Activated B cell treated with CpG ODN at 0.5 μM for 24 hours (primary cell): Measurements from ENCODE around the gene ADARB1. TPM values are rescaled to one million over a fixed set of nuclear protein-coding genes. Genes with fewer than 3 reads are reported as not detected.

Experiments used
- ATAC-seq: fragments of 200-7000 bp; cut with Tn5 transposase; one replicate; pipeline ENCODE4 v1.10.0; 2021; ENCODE audit warnings: low read depth, mild to moderate bottlenecking, moderate library complexity
- CTCF ChIA-PET: fragments of 350-600 bp; sonication (Branson Sonifier 250); formaldehyde crosslinking; loops from one replicate; lab custom pipeline; 2021; ENCODE audit warnings: antibody characterized with exemption; lab: Charles Lee
- POLR2A ChIA-PET: fragments of 350-600 bp; sonication (Branson Sonifier 250); formaldehyde crosslinking; loops from one replicate; lab custom pipeline; 2021; ENCODE audit warnings: antibody characterized with exemption; lab: Charles Lee
- DNase-seq: peaks from one replicate; pipeline ENCODE4 v3.0.0; 2022
- H3K27ac Mint-ChIP-seq: one replicate; pipeline ENCODE4 v1.8.0; 2020; ENCODE audit warnings: mixed read lengths
- H3K27me3 Mint-ChIP-seq: one replicate; pipeline ENCODE4 v1.8.0; 2021; ENCODE audit warnings: mixed read lengths
- H3K36me3 Mint-ChIP-seq: one replicate; pipeline ENCODE4 v1.8.0; 2021; ENCODE audit warnings: low read depth, mixed read lengths
- H3K4me1 Mint-ChIP-seq: one replicate; pipeline ENCODE4 v1.8.0; 2021; ENCODE audit warnings: mixed read lengths
- H3K4me3 Mint-ChIP-seq: one replicate; pipeline ENCODE4 v1.8.0; 2020; ENCODE audit warnings: mild to moderate bottlenecking, mixed read lengths
- H3K9me3 Mint-ChIP-seq: one replicate; pipeline ENCODE4 v1.8.0; 2020; ENCODE audit warnings: mixed read lengths
- CTCF ChIP-seq: fragments of 200-600 bp; IDR thresholded peaks from one replicate; pipeline ENCODE4 v1.8.0; 2022; ENCODE audit warnings: antibody characterized with exemption, mild to moderate bottlenecking
- intact Hi-C: fragments of 100-400 bp; cut with micrococcal nuclease; formaldehyde crosslinking; loops from one replicate; pipeline ENCODE4 v1.15.1; 2024
- total RNA-seq: library from RNA; stranded (reverse); gene quantifications from 2 replicates; pipeline ENCODE4 v1.2.3, GENCODE V29; 2022

Gene ADARB1
- total RNA-seq, 1 donor from 2014 or later, result 22.6 TPM

GRCh38 chr21:45035477-45035848 lies 38.9 kb upstream of the ADARB1 start:
- no peak overlapping the region for H3K4me3 Mint-ChIP-seq
- H3K27ac Mint-ChIP-seq, result no peak overlapping the region
- intact Hi-C loops, result no loop called here
- DNase-seq (no peak), ATAC-seq (no peak)
- H3K36me3 Mint-ChIP-seq, result no peaks in the 10 kb centered on the region
- peaks cover 16% of the 10 kb centered on the region for H3K4me1 Mint-ChIP-seq
- H3K9me3 Mint-ChIP-seq, result peaks cover 10% of the 10 kb centered on the region
- ChIA-PET POLR2A (no interaction called here), CTCF (no interaction called here)
- peaks cover 7% of the 10 kb centered on the region for H3K27me3 Mint-ChIP-seq
- TF ChIP-seq CTCF, result no peak

- no peak overlapping the region for H3K4me3 Mint-ChIP-seq
- ChIA-PET POLR2A (interaction anchor here (0.6 kb wide), 1 partner anchor 251 kb away, joined by 4 read pairs; the partner anchor contains the start of gene POFUT2), CTCF (no interaction called here)
These were observed 37.8 kb upstream of the ADARB1 start for GRCh38 chr21:45036630-45037029.

GRCh38 chr21:45037986-45038385 lies 36.4 kb upstream of the ADARB1 start:
- POLR2A ChIA-PET, result no interaction called here
- Mint-ChIP-seq H3K27ac (no peak overlapping the region), H3K36me3 (no peaks in the 10 kb centered on the region), H3K4me1 (peaks cover 12% of the 10 kb centered on the region), H3K27me3 (peaks cover 12% of the 10 kb centered on the region), H3K4me3 (no peak overlapping the region), H3K9me3 (peaks cover 10% of the 10 kb centered on the region)
- no peak for TF ChIP-seq CTCF
- CTCF ChIA-PET, result no interaction called here
- ATAC-seq (no peak), DNase-seq (no peak)
- intact Hi-C loops, result no loop called here

More at GRCh38 chr21:45036630-45037029, 37.8 kb upstream of the ADARB1 start:
- intact Hi-C loops, result no loop called here
- DNase-seq (no peak), ATAC-seq (no peak)
- peaks cover 10% of the 10 kb centered on the region for H3K9me3 Mint-ChIP-seq
- peaks cover 7% of the 10 kb centered on the region for H3K27me3 Mint-ChIP-seq
- H3K27ac Mint-ChIP-seq, result no peak overlapping the region
- peaks cover 12% of the 10 kb centered on the region for H3K4me1 Mint-ChIP-seq
- no peaks in the 10 kb centered on the region for H3K36me3 Mint-ChIP-seq
- TF ChIP-seq CTCF, result no peak

GRCh38 chr21:45039317-45040156 lies 34.8 kb upstream of the ADARB1 start:
- H3K27ac Mint-ChIP-seq, result no peak overlapping the region
- H3K4me3 Mint-ChIP-seq, result no peak overlapping the region
- no peak for TF ChIP-seq CTCF
- peaks cover 12% of the 10 kb centered on the region for H3K4me1 Mint-ChIP-seq
- H3K27me3 Mint-ChIP-seq, result peaks cover 12% of the 10 kb centered on the region
- ATAC-seq (no peak), DNase-seq (no peak)
- H3K36me3 Mint-ChIP-seq, result no peaks in the 10 kb centered on the region
- ChIA-PET POLR2A (no interaction called here), CTCF (no interaction called here)
- H3K9me3 Mint-ChIP-seq, result peaks cover 10% of the 10 kb centered on the region
- intact Hi-C loops, result no loop called here

GRCh38 chr21:45040157-45040711 lies 34.1 kb upstream of the ADARB1 start:
- CTCF ChIA-PET, result no interaction called here
- ATAC-seq, result no peak
- H3K27ac Mint-ChIP-seq, result no peak overlapping the region
- H3K27me3 Mint-ChIP-seq, result peaks cover 16% of the 10 kb centered on the region
- peaks cover 12% of the 10 kb centered on the region for H3K4me1 Mint-ChIP-seq
- H3K4me3 Mint-ChIP-seq, result no peak overlapping the region
- intact Hi-C loops, result no loop called here
- H3K36me3 Mint-ChIP-seq, result no peaks in the 10 kb centered on the region
- POLR2A ChIA-PET, result no interaction called here
- peaks cover 10% of the 10 kb centered on the region for H3K9me3 Mint-ChIP-seq
- no peak for DNase-seq
- TF ChIP-seq CTCF, result no peak
